Uterus (tissue), 4 donors: ENCODE results near the gene MTUS2. TPM values are rescaled to one million over a fixed set of nuclear protein-coding genes. Genes with fewer than 3 reads are reported as not detected.
"Not testable (repeated sequence)": the region's sequence is repeated elsewhere in the genome, so short reads cannot be mapped to it uniquely, and the experiment has no call there.

Source experiments
- DNase-seq, 2 donors: peaks; one replicate each; pipeline ENCODE4 v3.0.0-alpha.2; 2019 to 2020
- H3K27ac ChIP-seq, 2 donors: fragments of 200-600 bp; sonication (generic); 1 replicate in 1 of 2; 2 replicates in 1 of 2; pipeline ENCODE4 v1.5.1; 2016 to 2018
- H3K27me3 ChIP-seq, 2 donors: fragments of 200-600 bp; sonication (generic); one replicate each; pipeline ENCODE4 v1.5.1; 2018 to 2019; ENCODE audit warnings: control low read depth in 1 of 2
- H3K36me3 ChIP-seq, 2 donors: fragments of 200-600 bp; sonication (generic); one replicate each; pipeline ENCODE4 v1.5.1; 2019; ENCODE audit warnings: control low read depth in 1 of 2
- H3K4me1 ChIP-seq, 2 donors: fragments of 200-600 bp; sonication (generic); one replicate each; pipeline ENCODE4 v1.5.1; 2018 to 2019; ENCODE audit warnings: control low read depth in 1 of 2
- H3K4me3 ChIP-seq, 2 donors: fragments of 200-600 bp; sonication (generic); 1 replicate in 1 of 2; 2 replicates in 1 of 2; pipeline ENCODE4 v1.5.1; 2018 to 2019; ENCODE audit warnings: mild to moderate bottlenecking in 1 of 2
- H3K9me3 ChIP-seq, 2 donors: fragments of 200-600 bp; sonication (generic); one replicate each; pipeline ENCODE4 v1.5.1; 2019; ENCODE audit warnings: control low read depth in 1 of 2
- CTCF ChIP-seq, 4 experiments: fragments of 200-600 bp in 2 of 4; fragments of 450-650 bp in 2 of 4; sonication (generic) in 2 of 4; IDR thresholded peaks; one replicate each; pipeline ENCODE4 v1.5.1; 2016 to 2019; ENCODE audit warnings: antibody characterized with exemption in 4 of 4, mild to moderate bottlenecking in 2 of 4, moderate library complexity in 1 of 4
- POLR2A ChIP-seq, 2 donors: fragments of 450-650 bp; IDR thresholded peaks; one replicate each; pipeline ENCODE4 v1.6.1; 2016; ENCODE audit warnings: antibody characterized with exemption in 2 of 2, mild to moderate bottlenecking in 1 of 2, moderate library complexity in 1 of 2
- intact Hi-C: fragments of 100-400 bp; cut with DNase I; formaldehyde crosslinking; loops from one replicate; pipeline ENCODE4 v1.15.1; 2023; ENCODE audit warnings: low total_unique reads
- total RNA-seq, 4 donors: library from RNA; depleted of rRNA in 3 of 4; stranded (reverse); fragments of >200 nt in 3 of 4; gene quantifications; one replicate each; pipeline versions ENCODE4 v1.1.0 to v1.2.4, GENCODE V29; 2014 to 2023
- donor health status: DM: yes; HTN: yes; CAD: no.

The MTUS2 gene
- total RNA-seq, 4 donors from 2014 or later = 0.26 to 4.0 (median 3.6) TPM; not detected in 1

GRCh38 chr13:29204651-29205050 lies 384.5 kb downstream of the MTUS2 start:
- intact Hi-C loops = no loop called here
- no peak for DNase-seq
- Histone ChIP-seq H3K9me3 (no peaks in the 10 kb centered on the region), H3K27ac (no peak overlapping the region), H3K4me3 (no peak overlapping the region), H3K36me3 (no peaks in the 10 kb centered on the region), H3K4me1 (no peaks in the 10 kb centered on the region), H3K27me3 (no peaks in the 10 kb centered on the region)
- TF ChIP-seq POLR2A (IDR thresholded peaks at IDR 0.05) (no peak), CTCF (IDR thresholded peaks at IDR 0.05) (no peak)

GRCh38 chr13:29210676-29211075 lies 390.5 kb downstream of the MTUS2 start:
- H3K27ac ChIP-seq = no peak overlapping the region
- H3K27me3 ChIP-seq = no peaks in the 10 kb centered on the region
- H3K4me1 ChIP-seq = no peaks in the 10 kb centered on the region
- intact Hi-C loops = no loop called here
- H3K4me3 ChIP-seq = no peak overlapping the region
- DNase-seq = no peak
- TF ChIP-seq POLR2A (IDR thresholded peaks at IDR 0.05) (no peak), CTCF (IDR thresholded peaks at IDR 0.05) (no peak)
- H3K9me3 ChIP-seq = no peaks in the 10 kb centered on the region
- no peaks in the 10 kb centered on the region for H3K36me3 ChIP-seq

GRCh38 chr13:29211162-29211561 lies 391.0 kb downstream of the MTUS2 start:
- H3K4me1 ChIP-seq, H3K4me3 ChIP-seq, intact Hi-C loops, DNase-seq, H3K27ac ChIP-seq, H3K36me3 ChIP-seq, H3K9me3 ChIP-seq, H3K27me3 ChIP-seq: not testable (repeated sequence)

GRCh38 chr13:29222458-29222857 lies 402.3 kb downstream of the MTUS2 start:
- H3K9me3 ChIP-seq = no peaks in the 10 kb centered on the region
- no peak overlapping the region for H3K4me3 ChIP-seq
- TF ChIP-seq CTCF (IDR thresholded peaks at IDR 0.05) (no peak), POLR2A (IDR thresholded peaks at IDR 0.05) (no peak)
- no peak for DNase-seq
- intact Hi-C loops = no loop called here
- no peaks in the 10 kb centered on the region for H3K4me1 ChIP-seq
- H3K36me3 ChIP-seq = no peaks in the 10 kb centered on the region
- H3K27me3 ChIP-seq = no peaks in the 10 kb centered on the region
- H3K27ac ChIP-seq = no peak overlapping the region

- H3K27me3 ChIP-seq = no peaks in the 10 kb centered on the region
- no peaks in the 10 kb centered on the region for H3K4me1 ChIP-seq
- no peaks in the 10 kb centered on the region for H3K36me3 ChIP-seq
- H3K4me3 ChIP-seq = no peak overlapping the region
- no peaks in the 10 kb centered on the region for H3K9me3 ChIP-seq
- intact Hi-C loops = no loop called here
- no peak for TF ChIP-seq CTCF (IDR thresholded peaks at IDR 0.05)
- TF ChIP-seq POLR2A (IDR thresholded peaks at IDR 0.05) = no peak
- DNase-seq = no peak
- no peak overlapping the region for H3K27ac ChIP-seq
Observed at GRCh38 chr13:29224206-29224605, 404.1 kb downstream of the MTUS2 start.

- H3K4me1 ChIP-seq = no peaks in the 10 kb centered on the region
- H3K9me3 ChIP-seq = no peaks in the 10 kb centered on the region
- TF ChIP-seq POLR2A (IDR thresholded peaks at IDR 0.05) = no peak
- no peak for TF ChIP-seq CTCF (IDR thresholded peaks at IDR 0.05)
- H3K27ac ChIP-seq = peak overlapping the region in 1 of 2 donors; percentile 37
- intact Hi-C loops = no loop called here
- no peaks in the 10 kb centered on the region for H3K36me3 ChIP-seq
- H3K4me3 ChIP-seq = no peak overlapping the region
- no peak for DNase-seq
- H3K27me3 ChIP-seq = no peaks in the 10 kb centered on the region
Observed at GRCh38 chr13:29227576-29227975, 407.4 kb downstream of the MTUS2 start.
